ENCODE measurements around the gene E2F8. TPM values are rescaled to one million over a fixed set of nuclear protein-coding genes. Genes with fewer than 3 reads are reported as not detected.
A peak's percentile ranks its signal among the peaks of the same experiment; 100 is the strongest.

Gene E2F8
- total and polyA plus RNA-seq, 2 donors (not counting 1 experiment from before 2014, with no cell fraction given), result 0.17 to 0.94 TPM

- no peaks in the 10 kb centered on the region for H3K9me3 ChIP-seq (ENCODE audit: control insufficient read depth, insufficient read depth, low read depth, low read length)
- TF ChIP-seq EZH2 (IDR thresholded peaks at IDR 0.05; ENCODE audit: low read length, missing control alignments), result no peak
- TF ChIP-seq, protein P1, sequence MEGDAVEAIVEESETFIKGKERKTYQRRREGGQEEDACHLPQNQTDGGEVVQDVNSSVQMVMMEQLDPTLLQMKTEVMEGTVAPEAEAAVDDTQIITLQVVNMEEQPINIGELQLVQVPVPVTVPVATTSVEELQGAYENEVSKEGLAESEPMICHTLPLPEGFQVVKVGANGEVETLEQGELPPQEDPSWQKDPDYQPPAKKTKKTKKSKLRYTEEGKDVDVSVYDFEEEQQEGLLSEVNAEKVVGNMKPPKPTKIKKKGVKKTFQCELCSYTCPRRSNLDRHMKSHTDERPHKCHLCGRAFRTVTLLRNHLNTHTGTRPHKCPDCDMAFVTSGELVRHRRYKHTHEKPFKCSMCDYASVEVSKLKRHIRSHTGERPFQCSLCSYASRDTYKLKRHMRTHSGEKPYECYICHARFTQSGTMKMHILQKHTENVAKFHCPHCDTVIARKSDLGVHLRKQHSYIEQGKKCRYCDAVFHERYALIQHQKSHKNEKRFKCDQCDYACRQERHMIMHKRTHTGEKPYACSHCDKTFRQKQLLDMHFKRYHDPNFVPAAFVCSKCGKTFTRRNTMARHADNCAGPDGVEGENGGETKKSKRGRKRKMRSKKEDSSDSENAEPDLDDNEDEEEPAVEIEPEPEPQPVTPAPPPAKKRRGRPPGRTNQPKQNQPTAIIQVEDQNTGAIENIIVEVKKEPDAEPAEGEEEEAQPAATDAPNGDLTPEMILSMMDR (conservative IDR thresholded peaks at IDR 0.05 in 1 of 2, IDR thresholded peaks at IDR 0.05 in 1 of 2; ENCODE audit: low read depth in 1 of 2, low read length in 2 of 2), result no peak
- H3K4me2 ChIP-seq (ENCODE audit: extremely low read depth, insufficient read depth, low read length), result no peak overlapping the region
Observed at GRCh38 chr11:19218216-19218615, 22.5 kb downstream of the E2F8 start.

DNA sequence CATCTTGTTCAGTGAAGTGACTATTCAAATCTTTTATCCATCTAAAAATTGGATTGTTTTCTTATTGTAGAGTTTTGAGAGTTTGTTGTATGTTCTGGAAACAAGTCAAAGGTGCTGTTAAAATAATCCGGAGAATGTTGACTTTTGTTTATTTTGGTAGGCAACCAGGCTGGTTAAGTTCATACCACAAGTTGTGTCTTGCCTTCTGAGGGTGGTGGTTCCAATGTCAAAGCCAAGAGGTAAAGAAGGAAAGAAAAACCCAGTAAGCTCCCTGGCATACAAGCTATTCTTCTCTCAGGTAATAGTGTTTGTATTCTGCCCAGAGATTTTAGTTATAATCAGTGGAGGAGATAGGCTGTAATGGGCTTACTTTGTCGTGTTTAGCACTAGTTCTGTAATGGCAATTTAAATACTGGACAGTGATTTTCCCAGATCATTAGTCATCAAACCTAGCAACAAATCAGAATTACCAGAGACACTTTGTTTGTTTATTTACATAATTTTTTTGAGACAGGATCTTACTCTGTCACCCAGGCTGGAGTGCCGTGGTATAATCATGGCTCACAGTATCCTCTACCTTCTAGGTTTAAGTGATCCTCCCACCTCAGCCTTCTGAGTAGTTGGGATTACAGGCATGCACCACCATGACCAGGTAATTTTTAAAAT, 23.9 kb downstream of the E2F8 start:
- Histone ChIP-seq H3K27me3 (ENCODE audit: control insufficient read depth, insufficient read depth, low read length) (peaks cover 20% of the 10 kb centered on the region), H3K9me3 (ENCODE audit: control insufficient read depth, insufficient read depth, low read depth, low read length) (no peaks in the 10 kb centered on the region), H3K4me2 (ENCODE audit: extremely low read depth, insufficient read depth, low read length) (no peak overlapping the region), H3K27ac (ENCODE audit: insufficient read depth, low read length) (no peak overlapping the region), H3K4me1 (ENCODE audit: control insufficient read depth, extremely low read depth, insufficient read depth, low read length) (no peaks in the 10 kb centered on the region), H3K4me3 (replicated peaks in 1 of 4; ENCODE audit: control extremely low read depth in 1 of 4, insufficient read depth in 1 of 4, low read depth in 3 of 4, low read length in 4 of 4) (no peak overlapping the region), H3K36me3 (ENCODE audit: control insufficient read depth, insufficient read depth, low read length) (no peaks in the 10 kb centered on the region), H3K79me2 (ENCODE audit: control insufficient read depth, insufficient read depth, low read length) (no peaks in the 10 kb centered on the region), H4K20me1 (ENCODE audit: control insufficient read depth, extremely low read depth, insufficient read depth, low read length) (no peaks in the 10 kb centered on the region), H3K9ac (ENCODE audit: insufficient read depth, low read length) (no peak overlapping the region), H2AFZ (ENCODE audit: low read length) (no peak overlapping the region)
- no peak for TF ChIP-seq EZH2 (IDR thresholded peaks at IDR 0.05; ENCODE audit: low read length, missing control alignments)
- TF ChIP-seq, protein P1 (conservative IDR thresholded peaks at IDR 0.05 in 1 of 2, IDR thresholded peaks at IDR 0.05 in 1 of 2; ENCODE audit: low read depth in 1 of 2, low read length in 2 of 2), result no peak
- peak in 1 of 2 donors; percentile 19 for DNase-seq (ENCODE audit: low read depth in 2 of 2)

More at GRCh38 chr11:19218216-19218615, 22.5 kb downstream of the E2F8 start:
- Histone ChIP-seq H3K27me3 (ENCODE audit: control insufficient read depth, insufficient read depth, low read length) (peaks cover 18% of the 10 kb centered on the region), H3K27ac (ENCODE audit: insufficient read depth, low read length) (no peak overlapping the region), H3K79me2 (ENCODE audit: control insufficient read depth, insufficient read depth, low read length) (no peaks in the 10 kb centered on the region), H2AFZ (ENCODE audit: low read length) (no peak overlapping the region), H3K9ac (ENCODE audit: insufficient read depth, low read length) (no peak overlapping the region), H3K4me3 (replicated peaks in 1 of 4; ENCODE audit: control extremely low read depth in 1 of 4, insufficient read depth in 1 of 4, low read depth in 3 of 4, low read length in 4 of 4) (no peak overlapping the region), H3K36me3 (ENCODE audit: control insufficient read depth, insufficient read depth, low read length) (no peaks in the 10 kb centered on the region), H4K20me1 (ENCODE audit: control insufficient read depth, extremely low read depth, insufficient read depth, low read length) (no peaks in the 10 kb centered on the region), H3K4me1 (ENCODE audit: control insufficient read depth, extremely low read depth, insufficient read depth, low read length) (no peaks in the 10 kb centered on the region)
- no peak for DNase-seq (ENCODE audit: low read depth in 2 of 2)

DNA sequence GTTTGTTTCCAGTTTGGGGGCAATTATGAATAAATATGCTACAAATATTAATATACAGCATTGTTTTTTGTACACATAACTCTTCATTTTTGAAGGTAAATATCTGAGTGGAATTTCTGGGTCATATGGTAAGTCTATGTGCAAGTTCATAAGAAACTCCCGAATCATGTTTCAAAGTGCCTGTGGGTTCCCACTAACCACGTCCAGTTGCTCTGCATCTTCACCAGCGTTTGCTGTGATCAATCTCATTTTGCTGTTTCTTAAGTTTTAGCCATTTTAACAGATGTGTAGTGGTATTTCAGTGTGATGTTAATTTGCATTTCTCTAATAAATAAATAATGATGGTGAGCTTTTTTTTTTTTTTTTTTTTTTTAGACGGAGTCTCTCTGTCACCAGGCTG, 24.7 kb downstream of the E2F8 start:
- no peak overlapping the region for H3K4me2 ChIP-seq (ENCODE audit: extremely low read depth, insufficient read depth, low read length)
- no peaks in the 10 kb centered on the region for H3K36me3 ChIP-seq (ENCODE audit: control insufficient read depth, insufficient read depth, low read length)
- no peaks in the 10 kb centered on the region for H3K79me2 ChIP-seq (ENCODE audit: control insufficient read depth, insufficient read depth, low read length)
- no peak overlapping the region for H3K9ac ChIP-seq (ENCODE audit: insufficient read depth, low read length)
- no peak for TF ChIP-seq EZH2 (IDR thresholded peaks at IDR 0.05; ENCODE audit: low read length, missing control alignments)
- TF ChIP-seq, protein P1 (conservative IDR thresholded peaks at IDR 0.05 in 1 of 2, IDR thresholded peaks at IDR 0.05 in 1 of 2; ENCODE audit: low read depth in 1 of 2, low read length in 2 of 2), result no peak
- H3K27ac ChIP-seq (ENCODE audit: insufficient read depth, low read length), result no peak overlapping the region
- H2AFZ ChIP-seq (ENCODE audit: low read length), result no peak overlapping the region
- H3K27me3 ChIP-seq (ENCODE audit: control insufficient read depth, insufficient read depth, low read length), result peaks cover 20% of the 10 kb centered on the region
- H3K4me1 ChIP-seq (ENCODE audit: control insufficient read depth, extremely low read depth, insufficient read depth, low read length), result no peaks in the 10 kb centered on the region
- DNase-seq (ENCODE audit: low read depth in 2 of 2), result no peak
- no peaks in the 10 kb centered on the region for H3K9me3 ChIP-seq (ENCODE audit: control insufficient read depth, insufficient read depth, low read depth, low read length)
- no peaks in the 10 kb centered on the region for H4K20me1 ChIP-seq (ENCODE audit: control insufficient read depth, extremely low read depth, insufficient read depth, low read length)
- H3K4me3 ChIP-seq (replicated peaks in 1 of 4; ENCODE audit: control extremely low read depth in 1 of 4, insufficient read depth in 1 of 4, low read depth in 3 of 4, low read length in 4 of 4), result no peak overlapping the region

Measured in fibroblast of lung (primary cell).